GM21381 (cell line): ENCODE results near the gene GMEB2.
"Not testable (repeated sequence)": the region's sequence is repeated elsewhere in the genome, so short reads cannot be mapped to it uniquely, and the experiment has no call there.

ENCODE experiments used
- ATAC-seq: cut with Tn5 transposase; IDR thresholded peaks from one replicate; pipeline ENCODE4 v1.9.1; 2021; ENCODE audit warnings: mild to moderate bottlenecking, moderate library complexity; ENCODE audit not compliant: unreplicated experiment

Gene GMEB2

DNA sequence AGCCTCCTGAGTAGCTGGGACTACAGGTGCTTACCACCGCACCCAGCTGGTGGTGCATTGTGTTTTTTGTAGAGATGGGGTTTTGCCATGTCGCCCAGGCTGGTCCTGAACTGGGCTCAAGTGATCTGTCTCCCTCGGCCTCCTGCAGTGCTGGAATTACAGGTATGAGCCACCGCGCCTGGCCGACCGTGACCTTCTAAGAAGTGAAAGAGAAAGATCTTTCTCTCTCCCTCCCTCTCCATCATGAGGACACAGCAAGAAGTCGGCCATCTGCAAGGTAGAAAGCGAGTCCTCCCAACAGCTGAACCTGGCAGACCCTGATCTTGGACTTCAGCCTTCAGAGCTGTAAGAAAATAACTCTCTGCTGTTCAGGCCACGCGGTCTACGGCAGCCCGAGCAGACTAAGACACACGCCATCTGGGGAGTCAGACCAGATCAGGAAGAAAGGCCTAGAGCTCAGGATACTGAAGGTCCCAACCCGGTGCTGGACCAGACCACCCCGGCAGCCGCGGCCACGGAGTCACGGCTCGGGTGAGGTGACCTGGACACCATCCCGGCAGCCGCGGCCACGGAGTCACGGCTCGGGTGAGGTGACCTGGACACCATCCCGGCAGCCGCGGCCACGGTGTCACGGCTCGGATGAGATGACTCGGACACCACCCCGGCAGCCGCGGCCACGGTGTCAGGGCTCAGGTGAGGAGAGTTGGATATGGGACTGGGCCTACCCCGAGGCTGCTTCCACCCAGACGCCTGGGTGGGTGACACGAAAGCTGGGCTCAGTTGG is 9.6 kb downstream of the GMEB2 start:
- ATAC-seq: no peak

DNA sequence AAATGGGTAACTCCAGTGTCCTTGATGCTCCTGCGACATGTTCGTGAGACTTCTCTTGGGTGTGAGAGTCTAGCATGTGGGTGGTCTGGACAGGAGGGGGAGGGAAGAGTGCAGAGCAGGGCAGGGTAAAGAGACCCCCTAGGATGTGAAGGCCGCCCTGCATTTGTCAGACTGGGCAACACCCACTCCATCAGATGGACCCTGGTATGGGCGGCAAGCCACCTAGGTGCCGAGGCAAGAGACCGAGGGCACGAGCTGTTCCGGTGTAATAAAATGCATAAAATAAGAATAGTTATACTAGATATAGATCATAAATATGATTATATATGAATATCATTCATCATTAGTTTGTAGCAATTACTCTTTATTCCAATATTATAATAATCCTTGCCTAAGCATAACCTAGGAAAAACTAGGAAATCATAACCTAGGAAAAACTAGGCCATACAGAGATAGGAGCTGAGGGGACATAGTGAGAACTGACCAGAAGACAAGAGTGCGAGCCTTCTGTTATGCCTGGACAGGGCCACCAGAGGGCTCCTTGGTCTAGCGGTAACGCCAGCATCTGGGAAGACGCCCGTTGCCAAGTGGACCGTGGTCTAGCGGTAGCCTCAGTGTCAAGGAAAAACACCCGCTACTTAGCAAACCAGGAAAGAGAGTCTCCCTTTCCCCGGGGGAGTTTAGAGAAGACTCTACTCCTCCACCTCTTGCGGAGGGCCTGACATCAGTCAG is 12.9 kb downstream of the GMEB2 start:
- ATAC-seq: not testable (repeated sequence)

GRCh38 chr20:63612276-63612931 is 14.5 kb downstream of the GMEB2 start:
- ATAC-seq: no peak

DNA sequence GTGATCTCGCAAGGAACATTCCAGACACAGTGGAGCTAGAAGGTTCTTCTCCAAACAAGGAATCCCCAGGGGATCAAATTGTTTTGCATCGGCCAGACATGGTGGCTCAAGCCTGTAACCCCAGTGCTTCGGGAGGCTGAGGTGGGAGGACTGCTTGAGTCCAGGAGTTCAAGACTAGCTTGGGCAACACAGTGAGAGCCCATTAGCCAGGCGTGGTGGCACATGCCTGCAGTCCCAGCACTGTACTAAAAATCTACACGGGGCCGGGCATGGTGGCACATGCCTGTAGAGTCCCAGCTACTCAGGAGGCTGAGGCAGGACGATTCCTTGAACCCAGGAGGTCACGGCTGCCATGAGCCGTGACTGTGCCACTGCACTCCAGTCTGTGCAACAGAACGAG is 15.3 kb downstream of the GMEB2 start:
- ATAC-seq: no peak

DNA sequence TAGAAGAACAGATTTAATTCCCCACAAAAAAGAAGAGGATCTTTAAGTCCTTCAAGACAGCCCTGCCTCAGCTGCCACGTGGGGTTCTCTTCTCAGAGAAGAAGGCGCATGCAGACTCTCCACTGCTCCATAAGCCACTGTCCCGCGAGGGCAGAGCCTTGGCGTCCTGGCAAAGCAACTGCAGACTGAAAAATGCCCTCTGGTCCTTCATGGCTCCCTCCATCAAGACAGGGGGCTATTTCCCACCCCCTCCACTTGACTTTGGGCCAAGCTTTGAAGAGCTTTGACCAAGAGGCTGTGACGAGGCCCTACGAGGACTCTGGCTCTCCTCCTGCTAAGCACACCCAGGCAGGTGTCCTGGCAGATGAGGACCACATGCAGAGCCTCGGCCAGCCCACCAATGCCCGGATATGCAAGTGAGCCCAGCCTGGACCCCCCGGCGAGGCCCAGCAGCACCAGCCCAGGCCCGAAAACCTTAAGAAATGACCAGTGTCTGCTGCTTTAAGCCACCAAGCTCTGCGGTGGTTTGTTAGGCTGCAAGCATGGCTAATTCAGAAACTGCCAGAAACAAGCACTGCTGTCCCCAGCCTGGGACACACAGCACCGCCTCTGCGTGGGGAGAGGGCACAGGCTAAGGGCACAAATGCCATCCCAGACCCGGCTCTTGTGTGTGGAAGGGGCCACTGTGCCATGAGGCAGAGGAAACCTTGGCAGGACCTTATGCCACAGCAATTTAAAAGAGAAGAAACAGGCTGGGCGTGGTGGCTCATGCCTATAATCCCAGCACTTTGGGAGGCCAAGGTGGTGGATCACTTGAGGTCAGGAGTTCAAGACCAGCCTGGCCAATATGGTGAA is 16.1 kb downstream of the GMEB2 start:
- no peak for ATAC-seq

GRCh38 chr20:63606686-63607085 is 20.2 kb downstream of the GMEB2 start:
- no peak for ATAC-seq

- ATAC-seq: no peak
Observed at GRCh38 chr20:63602321-63602720, 24.6 kb downstream of the GMEB2 start.

DNA sequence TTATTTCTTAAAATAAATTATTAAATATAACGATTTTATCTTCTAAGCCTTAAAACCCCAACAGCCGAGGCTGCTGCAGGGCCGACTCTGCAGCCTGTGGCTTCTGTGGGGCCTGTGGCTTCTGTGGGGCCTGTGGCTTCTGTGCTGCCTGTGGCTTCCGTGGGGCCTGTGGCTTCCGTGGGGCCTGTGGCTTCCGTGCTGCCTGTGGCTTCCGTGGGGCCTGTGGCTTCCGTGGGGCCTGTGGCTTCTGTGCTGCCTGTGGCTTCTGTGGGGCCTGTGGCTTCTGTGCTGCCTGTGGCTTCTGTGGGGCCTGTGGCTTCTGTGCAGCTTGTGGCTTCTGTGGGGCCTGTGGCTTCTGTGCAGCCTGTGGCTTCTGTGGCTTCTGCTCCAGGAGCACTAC is 25.2 kb downstream of the GMEB2 start:
- ATAC-seq: not testable (repeated sequence)

- ATAC-seq: no peak
Observed at GRCh38 chr20:63599396-63600050, 27.4 kb downstream of the GMEB2 start.

GRCh38 chr20:63598479-63599395 is 28.2 kb downstream of the GMEB2 start:
- no peak for ATAC-seq

DNA sequence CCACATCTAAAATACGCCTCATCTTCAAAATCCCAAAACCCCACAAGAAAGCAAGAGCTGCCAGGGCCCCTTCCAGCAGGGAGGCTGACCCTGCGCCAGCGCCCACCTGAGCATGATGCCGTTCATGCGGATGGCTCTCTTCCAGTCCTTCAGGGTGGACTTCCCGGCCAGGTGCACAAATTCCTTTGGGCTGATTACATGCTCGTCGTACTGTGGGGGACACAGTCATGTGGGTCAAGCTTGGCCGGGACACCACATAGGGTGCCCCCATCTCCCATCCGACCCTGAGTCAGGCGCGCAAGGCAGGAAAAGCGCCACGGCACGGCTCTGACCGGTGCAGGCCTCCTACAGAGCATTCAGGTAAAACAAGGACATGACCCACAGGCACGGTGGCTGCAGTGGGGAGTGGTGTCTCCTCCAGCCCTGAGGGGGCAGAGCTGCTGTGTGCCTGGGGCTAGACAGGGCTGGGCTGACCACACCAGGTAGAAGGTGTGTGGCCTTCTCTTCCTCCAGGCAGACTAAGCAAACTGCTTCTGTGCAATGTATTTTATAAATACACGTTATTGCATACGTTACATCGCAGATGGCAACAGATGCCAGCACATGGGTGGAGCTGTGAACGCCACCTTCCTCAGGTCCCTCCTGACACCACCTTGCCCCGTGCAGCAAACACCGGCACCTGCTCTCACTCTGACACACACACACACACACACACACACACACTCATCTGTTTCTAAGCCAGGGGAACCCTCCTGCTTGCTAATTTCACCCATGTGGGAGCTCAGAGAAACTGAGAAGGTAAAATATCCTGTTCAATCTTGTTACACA is 29.0 kb downstream of the GMEB2 start:
- ATAC-seq: no peak

- no peak for ATAC-seq
Observed at GRCh38 chr20:63596423-63596822, 30.5 kb downstream of the GMEB2 start.

DNA sequence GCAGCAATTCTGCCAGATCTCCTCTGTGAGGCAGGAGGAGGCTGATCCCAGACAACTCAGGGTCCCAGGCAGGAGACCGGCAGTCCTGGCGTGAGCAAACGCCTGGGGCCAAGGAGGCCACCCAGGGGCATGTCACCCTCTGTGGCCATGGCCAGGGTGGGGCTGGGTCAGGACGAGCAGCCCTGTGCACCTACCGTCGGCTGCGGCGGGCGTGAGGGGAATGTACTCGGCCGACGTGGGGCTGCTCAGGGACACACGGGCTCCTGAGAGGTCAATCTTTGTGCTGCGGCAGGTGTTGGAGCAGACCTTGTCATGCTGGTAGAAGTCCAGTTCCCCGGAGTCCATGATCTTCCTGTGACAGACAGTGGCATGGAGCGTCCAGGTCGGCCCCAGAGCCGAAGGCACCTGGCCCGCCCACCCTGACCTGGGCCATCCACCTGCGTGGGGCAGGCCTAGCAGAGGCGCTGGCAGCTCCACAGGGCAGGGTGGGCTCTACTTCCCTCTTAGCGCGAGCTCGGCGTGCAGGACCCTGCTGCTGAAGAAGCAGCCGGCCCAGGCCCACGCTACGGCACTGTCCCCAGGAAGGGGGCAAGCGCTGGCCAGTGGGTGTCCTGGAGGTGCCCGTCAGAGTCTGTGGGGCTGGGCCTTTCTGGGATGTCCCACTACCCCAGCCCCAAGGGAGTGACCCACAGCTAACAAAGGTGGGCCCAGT is 31.3 kb downstream of the GMEB2 start:
- ATAC-seq: no peak

DNA sequence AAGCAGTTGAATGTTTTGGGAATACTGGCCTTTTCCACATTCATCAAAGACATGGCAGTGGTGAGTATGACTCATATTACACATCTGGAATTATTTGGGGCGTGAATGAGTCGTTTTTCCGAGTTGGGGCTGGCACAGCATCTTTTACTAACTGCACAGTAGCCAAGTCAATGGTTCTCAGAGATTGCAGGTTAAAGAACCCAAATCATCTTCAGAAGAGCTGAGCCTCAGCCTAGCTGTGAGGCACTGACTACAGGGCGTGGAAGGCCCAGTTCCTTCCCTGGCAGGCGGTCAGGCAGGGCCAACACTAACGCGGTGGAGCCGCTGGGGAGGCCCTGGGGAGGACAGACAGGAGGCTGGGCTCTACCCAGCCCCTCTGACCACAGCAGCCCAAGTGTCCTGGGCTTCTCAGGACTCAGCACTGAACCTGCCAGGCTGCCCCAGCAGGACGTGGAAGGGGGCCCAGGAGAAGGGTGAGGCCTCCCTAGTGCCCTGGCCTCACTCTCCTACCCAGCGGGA is 32.8 kb downstream of the GMEB2 start:
- no peak for ATAC-seq

DNA sequence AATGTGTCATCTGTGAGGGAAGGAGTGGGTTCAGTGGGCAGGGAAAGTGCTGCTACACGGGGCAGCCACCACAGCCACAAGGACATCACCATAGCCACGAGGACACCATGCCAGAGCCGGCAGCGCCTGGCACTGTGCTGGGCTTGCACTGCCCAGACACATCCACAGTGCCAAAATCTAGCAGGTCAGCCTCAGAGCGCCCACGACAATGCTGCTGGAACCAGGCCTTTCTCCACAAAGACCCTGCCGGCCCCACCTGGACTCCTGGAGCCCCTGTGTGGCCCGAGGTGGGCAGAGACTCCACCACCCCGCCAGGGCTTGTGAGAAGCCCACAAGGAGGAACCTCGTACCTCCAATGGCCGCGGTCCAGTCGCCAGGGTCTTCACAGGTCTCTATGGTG is 34.2 kb downstream of the GMEB2 start:
- ATAC-seq: no peak

DNA sequence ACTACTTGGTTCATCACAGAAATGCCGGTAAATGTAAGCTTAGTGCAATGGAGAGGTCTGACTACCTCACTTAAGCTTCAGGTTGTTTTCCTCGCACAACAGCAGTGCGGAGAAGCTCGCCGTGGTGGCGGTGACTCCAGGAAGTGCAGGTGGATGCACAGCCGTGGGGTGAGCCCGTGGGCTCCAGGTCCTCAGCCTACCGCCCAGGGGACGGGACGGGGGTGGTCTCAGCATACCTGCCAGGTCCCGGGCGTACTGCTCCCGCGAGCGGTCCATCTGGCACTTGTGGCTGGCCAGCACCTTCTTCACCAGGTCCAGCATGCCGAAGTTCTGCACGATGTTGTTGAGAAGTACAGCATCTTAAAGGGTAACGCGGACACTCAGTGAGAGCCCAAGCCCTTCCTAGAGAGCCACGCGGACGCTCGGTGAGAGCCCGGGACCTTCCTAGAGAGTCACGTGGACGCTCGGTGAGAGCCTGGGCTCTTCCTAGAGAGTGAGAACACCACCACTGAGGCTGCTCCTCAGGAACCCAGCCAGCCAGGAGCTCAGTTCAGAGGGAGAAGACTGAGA is 35.0 kb downstream of the GMEB2 start:
- ATAC-seq: no peak

- no peak for ATAC-seq
Observed at GRCh38 chr20:63591147-63591533, 35.8 kb downstream of the GMEB2 start.
